H1 (cell line): ENCODE measurements around the gene MROH7. TPM values are rescaled to one million over a fixed set of nuclear protein-coding genes. Genes with fewer than 3 reads are reported as not detected.
A peak's percentile ranks its signal among the peaks of the same experiment; 100 is the strongest.

ENCODE experiments used
- CTCF ChIA-PET: fragments of 300-600 bp; sonication (Branson Sonifier 250); formaldehyde crosslinking; loops from one replicate; lab custom pipeline; 2021; ENCODE audit not compliant: partially characterized antibody; lab: Charles Lee
- POLR2A ChIA-PET: fragments of 300-600 bp; sonication (Branson Sonifier 250); formaldehyde crosslinking; loops from one replicate; lab custom pipeline; 2021; ENCODE audit warnings: inconsistent platforms; ENCODE audit not compliant: partially characterized antibody; lab: Charles Lee
- DNase-seq, 2 experiments: peaks; one replicate each; pipeline versions ENCODE4 v3.0.0 to v3.0.0-alpha.2; 2010 to 2022; ENCODE audit warnings: low spot score in 2 of 2, low read depth in 1 of 2, mixed read lengths in 1 of 2
- FAIRE-seq: peaks from 2 replicates; lab custom pipeline; 2011; peaks lifted over from hg19 to GRCh38; lab: Jason Lieb, UNC
- H2AFZ ChIP-seq: 2 replicates; pipeline ENCODE4 v1.8.1; 2012; ENCODE audit warnings: low read length, inconsistent platforms
- H2AK5ac ChIP-seq: 2 replicates; pipeline ENCODE4 v1.6.1; 2013; ENCODE audit warnings: low read depth, low read length
- H2BK120ac ChIP-seq: replicated peaks from 2 replicates; pipeline ENCODE3; 2013; ENCODE audit warnings: low read depth, low read length, inconsistent platforms
- H2BK12ac ChIP-seq: 2 replicates; pipeline ENCODE4 v1.6.1; 2013; ENCODE audit warnings: low read depth, low read length
- H2BK15ac ChIP-seq: 2 replicates; pipeline ENCODE4 v1.6.1; 2013; ENCODE audit warnings: low read length
- H2BK20ac ChIP-seq: 2 replicates; pipeline ENCODE4 v1.6.1; 2013; ENCODE audit warnings: low read length
- H2BK5ac ChIP-seq: 2 replicates; pipeline ENCODE4 v1.6.1; 2013; ENCODE audit warnings: low read depth, low read length
- H3K14ac ChIP-seq: 2 replicates; pipeline ENCODE4 v1.6.1; 2013; ENCODE audit warnings: inconsistent platforms; ENCODE audit not compliant: insufficient read length
- H3K18ac ChIP-seq: 2 replicates; pipeline ENCODE4 v1.6.1; 2013; ENCODE audit warnings: low read length; ENCODE audit errors: extremely low read depth
- H3K23ac ChIP-seq: 2 replicates; pipeline ENCODE4 v1.6.1; 2013; ENCODE audit warnings: inconsistent platforms; ENCODE audit not compliant: insufficient read length
- H3K23me2 ChIP-seq: 2 replicates; pipeline ENCODE4 v1.6.1; 2013; ENCODE audit warnings: low read depth, low read length
- H3K27ac ChIP-seq: 2 replicates; pipeline ENCODE4 v1.6.1; 2011; ENCODE audit warnings: low read depth, low read length, inconsistent platforms
- H3K27me3 ChIP-seq, 4 experiments: replicated peaks in 1 of 4; 1 replicate in 1 of 4; 2 replicates in 3 of 4; pipeline versions ENCODE4 v1.6.1 to v1.8.1; 2011 to 2013; ENCODE audit warnings: low read length in 3 of 4, mild to moderate bottlenecking in 3 of 4, inconsistent platforms in 2 of 4, mixed read lengths in 2 of 4, moderate library complexity in 1 of 4; ENCODE audit not compliant: control insufficient read depth in 3 of 4, insufficient read depth in 3 of 4; ENCODE audit errors: extremely low read depth in 1 of 4
- H3K36me3 ChIP-seq, 4 experiments: 2 replicates each; pipeline versions ENCODE4 v1.6.1 to v1.8.1; 2011 to 2013; ENCODE audit warnings: mild to moderate bottlenecking in 4 of 4, low read length in 3 of 4, moderate library complexity in 2 of 4, control low read depth in 1 of 4, inconsistent platforms in 1 of 4; ENCODE audit not compliant: insufficient read depth in 4 of 4, control insufficient read depth in 2 of 4
- H3K4ac ChIP-seq: replicated peaks from 2 replicates; pipeline ENCODE3; 2013; ENCODE audit warnings: low read length, low read depth, mixed read lengths, inconsistent platforms; ENCODE audit not compliant: insufficient read length
- H3K4me1 ChIP-seq, 4 experiments: replicated peaks in 1 of 4; 1 replicate in 1 of 4; 2 replicates in 3 of 4; pipeline versions ENCODE4 v1.6.1 to v1.8.1; 2011 to 2013; ENCODE audit warnings: low read length in 3 of 4, inconsistent platforms in 2 of 4, mixed read lengths in 1 of 4; ENCODE audit not compliant: insufficient read depth in 4 of 4, control insufficient read depth in 3 of 4
- H3K4me2 ChIP-seq, 2 experiments: 2 replicates each; pipeline versions ENCODE4 v1.6.1 to v1.8.1; 2011 to 2013; ENCODE audit warnings: low read depth in 2 of 2, low read length in 2 of 2, control low read depth in 1 of 2, inconsistent platforms in 1 of 2, mild to moderate bottlenecking in 1 of 2; ENCODE audit not compliant: insufficient read depth in 1 of 2
- H3K4me3 ChIP-seq, 4 experiments: fragments of 200-600, 300-600 bp in 1 of 4; sonication (generic), shearing (Covaris generic), sonication (Bioruptor Twin) in 1 of 4; 2 replicates each; pipeline versions ENCODE4 v1.5.1 to v1.8.1; 2011 to 2016; ENCODE audit warnings: low read length in 4 of 4, low read depth in 3 of 4, control low read depth in 2 of 4, inconsistent platforms in 2 of 4, mild to moderate bottlenecking in 2 of 4, mixed read lengths in 1 of 4, moderate library complexity in 1 of 4; ENCODE audit not compliant: insufficient read depth in 2 of 4; ENCODE audit errors: extremely low read depth in 1 of 4
- H3K56ac ChIP-seq: replicated peaks from 2 replicates; pipeline ENCODE3; 2013; ENCODE audit warnings: low read depth, mild to moderate bottlenecking, mixed read lengths, low read length, inconsistent platforms; ENCODE audit not compliant: insufficient read length
- H3K79me1 ChIP-seq: 2 replicates; pipeline ENCODE4 v1.6.1; 2013; ENCODE audit warnings: low read depth, low read length, control low read depth
- H3K79me2 ChIP-seq, 2 experiments: 2 replicates each; pipeline versions ENCODE4 v1.6.1 to v1.8.1; 2012 to 2013; ENCODE audit warnings: low read length in 2 of 2, mild to moderate bottlenecking in 2 of 2, inconsistent platforms in 1 of 2; ENCODE audit not compliant: insufficient read depth in 2 of 2, control insufficient read depth in 1 of 2
- H3K9ac ChIP-seq, 4 experiments: replicated peaks in 1 of 4; 1 replicate in 1 of 4; 2 replicates in 3 of 4; pipeline versions ENCODE4 v1.6.1 to v1.8.1; 2011 to 2013; ENCODE audit warnings: low read depth in 3 of 4, low read length in 3 of 4, control low read depth in 2 of 4, mild to moderate bottlenecking in 2 of 4, moderate library complexity in 2 of 4, inconsistent platforms in 1 of 4; ENCODE audit errors: extremely low read depth in 1 of 4
- H3K9me3 ChIP-seq, 2 experiments: 2 replicates each; pipeline versions ENCODE4 v1.6.1 to v1.8.1; 2012 to 2013; ENCODE audit warnings: mild to moderate bottlenecking in 2 of 2, moderate library complexity in 2 of 2, control low read depth in 1 of 2, inconsistent platforms in 1 of 2, low read depth in 1 of 2, low read length in 1 of 2, mixed read lengths in 1 of 2; ENCODE audit not compliant: insufficient read depth in 2 of 2
- H4K20me1 ChIP-seq, 2 experiments: replicated peaks in 1 of 2; 2 replicates each; pipeline versions ENCODE3 to v1.8.1; 2011 to 2013; ENCODE audit warnings: inconsistent platforms in 2 of 2, low read length in 2 of 2, mild to moderate bottlenecking in 1 of 2; ENCODE audit not compliant: insufficient read depth in 2 of 2, control insufficient read depth in 1 of 2
- H4K5ac ChIP-seq: 2 replicates; pipeline ENCODE4 v1.6.1; 2013; ENCODE audit warnings: low read length, low read depth, mixed read lengths, inconsistent platforms; ENCODE audit not compliant: insufficient read length
- H4K8ac ChIP-seq: 2 replicates; pipeline ENCODE4 v1.8.0; 2013; ENCODE audit warnings: mild to moderate bottlenecking, moderate library complexity, low read length, inconsistent platforms; ENCODE audit not compliant: insufficient read depth; ENCODE audit errors: extremely low read depth
- H4K91ac ChIP-seq: replicated peaks from 2 replicates; pipeline ENCODE3; 2013; ENCODE audit warnings: low read length, mixed read lengths, inconsistent platforms; ENCODE audit not compliant: insufficient read length
- CTBP2 ChIP-seq: IDR thresholded peaks from 2 replicates; pipeline ENCODE4 v1.7.0; 2011; ENCODE audit warnings: borderline replicate concordance, mild to moderate bottlenecking, moderate library complexity, mixed read lengths, low read length; ENCODE audit not compliant: insufficient read depth, insufficient read length
- CTCF ChIP-seq, 3 experiments: IDR thresholded peaks; 1 replicate in 2 of 3; 2 replicates in 1 of 3; pipeline versions ENCODE4 v1.5.1 to v1.6.1; 2011; ENCODE audit warnings: low read length in 3 of 3, mild to moderate bottlenecking in 3 of 3, inconsistent platforms in 2 of 3, low read depth in 1 of 3, moderate library complexity in 1 of 3; ENCODE audit not compliant: insufficient read depth in 1 of 3; ENCODE audit errors: control extremely low read depth in 1 of 3
- EZH2 ChIP-seq: fragments of 200-600 bp; sonication (generic); IDR thresholded peaks from 2 replicates; pipeline ENCODE4 v1.7.1; 2012; ENCODE audit warnings: low read depth, mild to moderate bottlenecking, moderate library complexity, low read length, inconsistent platforms; ENCODE audit not compliant: severe bottlenecking
- GTF2F1 ChIP-seq: IDR thresholded peaks from 2 replicates; pipeline ENCODE4 v1.6.1; 2012; ENCODE audit warnings: low read depth, low read length, improper control_type of control experiment, borderline replicate concordance
- KDM4A ChIP-seq: IDR thresholded peaks from one replicate; pipeline ENCODE4 v1.7.1; 2012; ENCODE audit warnings: low read depth, mild to moderate bottlenecking, moderate library complexity, low read length, inconsistent platforms; ENCODE audit not compliant: severe bottlenecking
- NRF1 ChIP-seq: IDR thresholded peaks from 2 replicates; pipeline ENCODE4 v1.6.1; 2011; ENCODE audit warnings: mild to moderate bottlenecking, low read depth, low read length, improper control_type of control experiment
- POU5F1 ChIP-seq: IDR thresholded peaks from 2 replicates; pipeline ENCODE4 v1.6.1; 2011; ENCODE audit warnings: low read depth, mild to moderate bottlenecking, low read length, moderate library complexity
- RFX5 ChIP-seq: IDR thresholded peaks from 2 replicates; pipeline ENCODE4 v1.6.1; 2011; ENCODE audit warnings: low read depth, low read length, improper control_type of control experiment, borderline replicate concordance
- SIRT6 ChIP-seq: IDR thresholded peaks from one replicate; pipeline ENCODE4 v1.7.1; 2012; ENCODE audit warnings: low read length, inconsistent platforms
- SP1 ChIP-seq: IDR thresholded peaks from 2 replicates; pipeline ENCODE4 v1.6.1; 2011; ENCODE audit warnings: low read depth, low read length
- SP2 ChIP-seq: IDR thresholded peaks from 2 replicates; pipeline ENCODE4 v1.6.1; 2012; ENCODE audit warnings: mild to moderate bottlenecking, low read length, inconsistent platforms
- SRF ChIP-seq: IDR thresholded peaks from 2 replicates; pipeline ENCODE4 v1.6.1; 2011; ENCODE audit warnings: mild to moderate bottlenecking, low read depth, low read length, moderate library complexity
- WGBS, 2 experiments: shearing (Covaris generic) in 1 of 2; methylation state at CpG; one replicate each; pipeline versions ENCODE4 v1.1.6 to v1.1.7; 2013 to 2015; ENCODE audit warnings: low lambda C conversion rate in 2 of 2, mixed read lengths in 2 of 2, inconsistent platforms in 1 of 2, low coverage in 1 of 2, missing lambda C conversion rate in 1 of 2; ENCODE audit not compliant: insufficient replicate concordance in 2 of 2, insufficient coverage in 1 of 2, insufficient read length in 1 of 2; ENCODE audit errors: extremely low coverage in 1 of 2, missing lambda C conversion rate in 1 of 2; 5-methylcytosine and 5-hydroxymethylcytosine counted together
- polyA plus RNA-seq, 7 experiments: library from polyadenylated mRNA; depleted of rRNA in 3 of 7; stranded (reverse) in 5 of 7; unstranded in 2 of 7; fragments of >200 nt in 5 of 7; fragments of 200-250 nt in 2 of 7; gene quantifications; 1 replicate in 5 of 7; 2 replicates in 1 of 7; 4 replicates in 1 of 7; pipeline versions ENCODE4 v1.2.1 to v1.2.3, GENCODE V29; 2011 to 2013; ENCODE audit warnings: missing spikeins in 2 of 7, mixed read lengths in 2 of 7
- total RNA-seq: library from RNA; stranded (reverse); fragmentation: NEBNext Ultra II Directional; extraction: Animal tissue kit (Norgen Biotek cat#: 25700); gene quantifications from 2 replicates; pipeline ENCODE4 v1.2.1, GENCODE V29; 2021

The MROH7 gene
- total and polyA plus RNA-seq, 2 of the 8 experiments (the other 6 are each of a cell fraction or from before 2014, with no cell fraction given): 0.07 to 0.20 TPM

GRCh38 chr1:54679706-54680105 is 38.1 kb downstream of the MROH7 start:
- Histone ChIP-seq H4K8ac (no peak overlapping the region), H2AK5ac (no peak overlapping the region), H3K9ac (no peak overlapping the region), H3K23me2 (no peaks in the 10 kb centered on the region), H3K79me2 (no peaks in the 10 kb centered on the region), H4K91ac (no peak overlapping the region), H2AFZ (no peak overlapping the region), H2BK120ac (no peak overlapping the region), H3K79me1 (no peaks in the 10 kb centered on the region), H2BK20ac (no peak overlapping the region), H3K4me3 (no peak overlapping the region), H3K9me3 (no peaks in the 10 kb centered on the region), H3K27me3 (no peaks in the 10 kb centered on the region), H3K4ac (no peak overlapping the region), H2BK5ac (no peak overlapping the region), H3K36me3 (no peaks in the 10 kb centered on the region), H2BK12ac (0 out of 2 replicates have a peak overlapping the region, but pooled peaks have one; percentile 17), H3K4me2 (no peak overlapping the region), H3K18ac (no peak overlapping the region), H2BK15ac (no peak overlapping the region), H3K14ac (no peak overlapping the region), H4K5ac (no peak overlapping the region), H3K23ac (no peak overlapping the region), H3K4me1 (peaks cover 0 to 9% (median 3%) of the 10 kb centered on the region in 4 experiments; a peak in 3 of 7 replicates), H4K20me1 (no peaks in the 10 kb centered on the region), H3K56ac (no peak overlapping the region), H3K27ac (no peak overlapping the region)
- WGBS, 2 experiments: 78% methylated on average over 6 of the region's 7 CpGs; no CpG with 5 or more reads in 1 of the 2 experiments
- ChIA-PET POLR2A (interaction anchor here (1.7 to 1.8 kb wide), 2 partner anchors 36 to 83 kb away, joined by 3 to 4 read pairs; partner anchors contain the start of gene TTC4), CTCF (interaction anchor here (0.5 to 5.6 kb wide), 9 partner anchors 9 to 168 kb away, joined by 3 to 33 read pairs (median 4); partner anchors contain the start of genes TTC22 and TTC4)
- FAIRE-seq: no peak
- DNase-seq: no peak
- TF ChIP-seq KDM4A (no peak), CTBP2 (no peak), EZH2 (no peak), RFX5 (no peak), SP1 (no peak), SP2 (no peak), CTCF (IDR thresholded peaks at IDR 0.05; ENCODE audit: control extremely low read depth in 1 of 3, insufficient read depth in 1 of 3, low read depth in 1 of 3, low read length in 3 of 3) (no peak), GTF2F1 (no peak), SIRT6 (no peak), NRF1 (no peak), SRF (no peak), POU5F1 (no peak)
